ENCODE measurements around the gene DIPK1B.

The DIPK1B gene

GRCh38 chr9:136771907-136772415 lies 59.6 kb downstream of the DIPK1B start:
- DNase-seq, result no peak

GRCh38 chr9:136773386-136774044 lies 61.1 kb downstream of the DIPK1B start:
- peak; percentile 22 to 63 (median 58) for DNase-seq
